NCI-H1417 treated with DMSO at 0.1 percent for 48 hours (cell line): ENCODE measurements around the gene KLHL17.

Experiments
- DNase-seq: peaks from one replicate; lab custom pipeline; 2025; lab: John Stamatoyannopoulos, UW

KLHL17 gene

DNA sequence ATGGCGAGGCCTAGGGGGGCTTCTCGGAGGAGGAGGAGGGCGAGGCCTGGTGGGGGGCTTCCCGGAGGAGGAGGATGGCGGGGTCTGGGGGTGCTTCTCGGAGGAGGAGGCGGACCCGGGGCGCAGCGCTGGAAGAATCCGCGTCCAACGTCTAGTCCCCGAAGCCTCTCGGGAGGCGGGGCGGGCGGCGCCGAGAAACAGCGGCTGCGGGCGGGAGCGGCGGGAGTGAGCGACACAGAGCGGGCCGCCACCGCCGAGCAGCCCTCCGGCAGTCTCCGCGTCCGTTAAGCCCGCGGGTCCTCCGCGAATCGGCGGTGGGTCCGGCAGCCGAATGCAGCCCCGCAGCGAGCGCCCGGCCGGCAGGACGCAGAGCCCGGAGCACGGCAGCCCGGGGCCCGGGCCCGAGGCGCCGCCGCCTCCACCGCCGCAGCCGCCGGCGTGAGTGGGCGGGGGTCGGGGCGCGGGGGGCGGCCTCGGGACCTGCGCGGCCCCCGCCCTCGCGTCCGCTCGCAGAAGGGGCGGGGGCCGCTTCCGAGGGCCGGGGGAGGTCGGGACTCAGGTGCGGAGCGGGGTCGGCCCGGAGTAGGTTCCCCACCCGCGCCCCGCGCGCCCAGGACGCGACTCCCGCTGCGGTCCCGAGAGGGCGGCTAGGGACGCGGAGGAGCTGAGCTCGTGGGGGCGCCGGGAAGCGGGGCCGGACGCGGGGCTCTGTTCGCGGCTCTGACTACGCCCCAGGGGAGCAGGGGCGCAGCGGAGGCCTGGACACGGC, at the start of gene KLHL17:
KLHL17 (plus strand) TSS at position 222 of the 769 bp plus-strand sequence; CDS start at position 332, 110 bp downstream.
- DNase-seq, result no peak

DNA sequence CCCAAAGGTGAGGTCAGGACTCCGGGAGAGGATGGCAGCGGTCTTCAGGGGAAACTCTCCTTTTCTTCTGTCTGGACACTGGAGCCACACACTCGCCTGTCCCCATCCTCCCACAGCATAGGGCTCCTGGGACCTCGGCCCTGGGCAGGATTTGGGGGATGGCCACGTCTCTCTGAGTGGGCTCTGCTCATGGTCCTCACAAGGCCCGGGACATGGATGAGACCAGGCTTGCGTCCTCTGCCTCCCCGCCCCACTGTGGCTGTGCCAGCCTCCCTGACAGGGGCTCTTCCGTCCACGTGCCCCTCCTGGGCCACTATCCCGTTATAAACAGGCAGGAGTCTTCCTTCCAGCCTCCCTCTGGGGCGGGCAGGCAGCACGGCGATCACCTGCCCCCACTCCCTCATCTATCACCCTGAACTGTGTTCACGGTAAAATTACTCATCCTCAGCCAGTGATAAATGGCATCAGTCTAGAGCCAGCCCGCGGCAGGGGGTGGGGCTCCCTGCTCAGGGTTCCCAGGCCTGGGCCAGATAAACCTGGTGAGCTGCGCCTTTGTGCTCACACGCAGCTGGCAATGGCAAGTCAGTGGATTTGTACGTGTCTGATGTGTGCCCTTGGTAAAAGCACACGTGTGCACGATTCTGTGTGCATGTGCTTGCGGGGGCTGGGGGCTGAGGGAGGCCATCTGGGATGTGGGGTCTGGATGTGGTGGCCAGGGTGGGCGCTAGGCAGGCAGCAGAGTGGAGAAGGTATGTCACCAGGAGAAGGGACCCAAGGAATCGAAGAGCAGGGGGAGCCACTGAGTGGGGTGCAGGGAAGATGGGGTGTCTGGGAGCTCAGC, 49.3 kb upstream of the KLHL17 start:
- DNase-seq, result no peak

DNA sequence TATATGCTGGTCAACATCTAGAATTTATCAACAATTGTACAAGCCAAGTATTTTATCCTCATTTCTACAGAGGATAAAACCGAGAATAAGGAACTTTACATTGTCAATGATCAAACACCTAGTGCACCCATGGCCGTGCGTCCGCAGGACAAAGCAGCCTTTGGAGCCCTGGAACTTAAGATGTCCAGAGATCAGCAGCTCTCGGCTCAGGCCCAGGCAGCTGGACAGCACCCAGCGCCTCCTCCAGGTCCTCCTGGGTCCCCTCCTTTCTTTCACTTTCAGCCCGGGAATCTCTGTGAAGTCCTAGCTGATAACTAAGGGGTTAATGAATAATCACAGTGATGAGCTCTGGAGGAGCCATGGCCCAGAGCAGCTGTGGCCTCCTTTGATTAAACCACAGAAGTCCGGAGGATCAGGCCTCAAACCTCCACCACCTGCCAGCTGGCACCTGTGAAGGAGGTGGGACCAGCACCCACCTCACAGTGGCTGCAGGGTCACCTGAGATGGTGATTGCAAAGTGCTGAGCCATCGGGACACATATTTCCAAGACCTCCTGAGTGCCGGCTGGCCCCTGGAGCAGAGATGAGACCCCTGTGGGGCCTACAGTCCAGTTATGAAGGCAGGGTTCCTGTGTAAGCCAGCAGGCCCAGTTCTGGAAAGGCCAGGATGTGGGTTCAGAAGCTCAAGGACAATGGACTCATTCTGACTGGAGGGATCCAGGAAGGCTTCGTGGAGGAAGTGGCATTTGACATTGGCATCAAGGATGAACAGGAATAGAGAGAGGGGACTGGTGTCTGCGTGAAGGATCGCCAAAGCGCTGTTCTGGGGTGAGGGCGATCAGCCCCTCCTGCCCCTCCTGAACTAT, 48.3 kb upstream of the KLHL17 start:
- no peak for DNase-seq

DNA sequence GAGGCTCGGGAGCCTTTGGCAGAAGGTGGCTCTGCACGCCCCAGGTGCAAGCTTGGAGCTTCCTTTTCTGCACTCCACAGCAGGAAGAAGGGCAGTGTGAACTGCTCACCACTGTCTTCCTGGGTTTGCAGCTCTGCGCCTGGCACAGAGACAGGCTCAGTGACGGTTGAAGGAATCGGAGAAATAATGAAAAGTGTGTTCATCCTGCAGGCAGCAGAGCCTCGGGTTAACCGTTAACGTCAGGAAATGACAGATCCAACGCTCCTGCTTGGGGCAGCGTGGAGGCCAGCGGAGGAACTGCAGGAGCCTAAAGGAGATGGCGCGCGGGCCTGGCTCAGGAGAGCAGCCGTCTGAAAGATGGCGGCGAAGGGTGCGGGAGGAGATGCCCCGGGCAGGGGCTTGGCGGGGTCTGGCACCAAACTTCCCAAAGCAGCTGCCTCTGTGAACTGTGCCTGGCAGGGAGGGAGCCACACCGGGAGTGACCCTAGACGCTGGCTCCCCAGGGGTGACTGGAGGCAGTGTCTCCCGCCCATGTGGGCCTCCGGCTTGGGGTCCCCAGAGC, 47.6 kb upstream of the KLHL17 start:
- no peak for DNase-seq

DNA sequence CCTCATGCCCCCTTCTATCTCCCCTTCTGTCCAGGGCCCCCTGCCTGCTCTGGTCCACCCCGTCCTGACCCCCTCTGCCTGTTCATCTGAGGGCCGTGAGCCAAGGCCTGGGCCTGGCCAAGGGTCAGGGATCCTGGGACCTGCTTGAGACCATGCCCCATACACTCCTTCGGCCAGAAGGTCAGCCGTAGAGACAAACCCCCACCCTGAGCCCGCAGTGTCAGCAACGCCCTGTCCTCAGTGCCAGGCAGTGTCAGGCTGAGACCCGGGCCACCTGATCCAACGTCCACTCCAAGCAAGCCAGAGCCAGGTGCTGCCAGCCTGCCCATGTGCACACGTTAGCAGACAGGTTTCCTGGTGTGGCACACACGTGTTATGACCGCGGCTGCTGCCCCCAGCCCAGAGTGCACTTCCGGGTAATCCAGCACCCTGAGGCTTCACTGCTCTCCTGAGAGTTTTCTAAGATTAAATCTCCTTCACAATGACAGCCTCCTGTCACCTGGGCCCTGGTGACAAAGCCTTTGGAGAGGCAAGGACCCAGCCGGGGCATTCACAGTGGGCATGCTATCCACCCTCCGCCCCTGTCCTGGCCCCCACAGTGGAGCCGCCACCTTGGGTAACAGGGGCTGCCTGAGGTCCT, 46.8 kb upstream of the KLHL17 start:
- DNase-seq, result no peak

DNA sequence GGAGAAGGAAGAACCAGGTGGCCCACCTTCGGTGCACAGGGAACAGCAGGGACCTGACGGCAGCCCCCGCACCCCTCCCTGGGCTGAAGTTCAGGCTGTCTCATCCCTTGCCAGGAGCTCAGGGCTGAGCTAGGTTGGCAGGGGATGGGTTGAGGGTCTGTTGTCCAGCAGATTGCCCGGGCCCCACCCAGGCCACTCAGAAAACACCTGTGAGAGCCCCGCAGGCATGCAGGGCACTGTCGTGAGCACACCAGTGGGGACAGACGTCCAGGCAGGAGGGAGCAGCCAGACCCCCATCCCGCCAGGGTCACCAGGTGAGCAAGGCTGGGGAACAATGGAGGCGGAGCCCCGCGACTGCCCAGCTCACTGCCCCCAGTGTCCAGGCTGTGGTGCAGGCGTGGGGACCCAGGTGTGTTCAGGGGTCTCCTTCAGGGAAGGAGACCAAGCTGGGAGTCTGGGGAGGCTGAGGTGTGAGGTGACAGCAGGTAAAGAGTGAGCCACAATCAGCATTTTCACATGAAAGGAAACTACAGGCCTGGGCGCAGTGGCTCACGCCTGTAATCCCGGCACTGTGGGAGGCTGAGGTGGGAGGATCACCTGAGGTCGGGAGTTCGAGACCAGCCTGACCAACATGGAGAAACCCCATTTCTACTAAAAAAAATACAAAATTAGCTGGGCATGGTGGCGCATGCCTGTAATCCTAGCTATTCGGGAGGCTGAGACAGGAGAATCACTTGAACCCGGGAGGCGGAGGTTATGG, 46.1 kb upstream of the KLHL17 start:
- DNase-seq, result no peak

DNA sequence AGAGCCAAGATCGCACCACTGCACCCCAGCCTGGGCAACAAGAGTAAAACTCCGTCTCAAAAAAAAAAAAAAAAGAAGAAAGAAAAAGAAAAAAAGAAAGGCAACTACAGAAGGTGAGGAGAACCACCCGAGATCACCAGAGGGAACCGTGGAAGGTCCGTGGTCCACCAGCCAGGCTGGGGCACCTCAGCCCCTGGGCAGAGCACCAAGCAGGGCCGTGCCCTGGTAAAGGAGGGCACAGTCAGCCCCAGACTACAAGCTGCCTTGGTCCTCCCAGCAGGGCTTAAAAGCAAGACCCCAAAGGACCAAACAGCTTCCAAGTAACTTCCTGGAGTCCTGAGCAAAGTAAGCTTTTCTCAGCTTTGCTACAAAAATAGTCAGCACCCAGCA, 45.5 kb upstream of the KLHL17 start:
- no peak for DNase-seq

DNA sequence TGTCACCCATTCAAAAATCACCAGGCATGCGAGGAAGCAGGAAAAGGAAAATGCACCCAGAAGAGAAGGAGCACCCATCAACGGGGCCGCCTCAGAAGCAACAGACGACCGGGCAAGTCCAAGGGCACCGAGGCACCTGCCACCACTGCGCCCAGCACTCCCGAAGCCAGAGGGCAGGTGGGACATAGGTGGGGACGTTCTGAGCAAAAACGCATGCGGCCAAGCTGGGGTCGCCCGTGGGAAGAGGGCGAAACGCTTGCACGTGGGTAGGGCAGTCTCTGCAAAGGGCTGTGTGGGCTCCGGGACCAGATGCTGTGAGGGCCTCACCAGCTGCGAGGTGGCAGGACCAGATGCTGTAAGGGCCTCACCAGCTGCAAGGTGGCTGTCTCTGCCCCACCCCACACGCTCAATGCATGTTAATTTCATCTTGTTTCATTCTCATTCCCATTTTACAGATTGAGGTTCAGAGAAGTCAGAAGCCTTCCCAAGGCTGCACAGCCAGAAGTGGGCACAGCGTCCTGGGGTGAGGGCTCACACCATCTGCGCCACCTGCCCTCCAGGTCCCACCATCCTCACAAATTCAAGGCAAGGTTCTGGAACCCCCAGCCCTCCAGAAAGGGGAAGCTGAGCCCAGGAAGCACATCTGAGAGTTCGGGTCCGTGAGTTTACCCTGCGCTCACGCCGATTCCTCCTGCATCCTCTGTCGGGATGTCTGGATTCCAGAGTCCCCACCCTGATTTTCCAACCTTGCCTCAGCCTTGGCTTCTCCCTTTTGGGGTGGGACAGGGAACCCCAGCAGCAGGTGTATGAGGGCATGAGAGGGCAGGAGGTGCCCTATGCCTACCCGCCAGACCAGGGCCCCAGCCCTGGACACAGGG, 44.9 kb upstream of the KLHL17 start:
- DNase-seq, result no peak

DNA sequence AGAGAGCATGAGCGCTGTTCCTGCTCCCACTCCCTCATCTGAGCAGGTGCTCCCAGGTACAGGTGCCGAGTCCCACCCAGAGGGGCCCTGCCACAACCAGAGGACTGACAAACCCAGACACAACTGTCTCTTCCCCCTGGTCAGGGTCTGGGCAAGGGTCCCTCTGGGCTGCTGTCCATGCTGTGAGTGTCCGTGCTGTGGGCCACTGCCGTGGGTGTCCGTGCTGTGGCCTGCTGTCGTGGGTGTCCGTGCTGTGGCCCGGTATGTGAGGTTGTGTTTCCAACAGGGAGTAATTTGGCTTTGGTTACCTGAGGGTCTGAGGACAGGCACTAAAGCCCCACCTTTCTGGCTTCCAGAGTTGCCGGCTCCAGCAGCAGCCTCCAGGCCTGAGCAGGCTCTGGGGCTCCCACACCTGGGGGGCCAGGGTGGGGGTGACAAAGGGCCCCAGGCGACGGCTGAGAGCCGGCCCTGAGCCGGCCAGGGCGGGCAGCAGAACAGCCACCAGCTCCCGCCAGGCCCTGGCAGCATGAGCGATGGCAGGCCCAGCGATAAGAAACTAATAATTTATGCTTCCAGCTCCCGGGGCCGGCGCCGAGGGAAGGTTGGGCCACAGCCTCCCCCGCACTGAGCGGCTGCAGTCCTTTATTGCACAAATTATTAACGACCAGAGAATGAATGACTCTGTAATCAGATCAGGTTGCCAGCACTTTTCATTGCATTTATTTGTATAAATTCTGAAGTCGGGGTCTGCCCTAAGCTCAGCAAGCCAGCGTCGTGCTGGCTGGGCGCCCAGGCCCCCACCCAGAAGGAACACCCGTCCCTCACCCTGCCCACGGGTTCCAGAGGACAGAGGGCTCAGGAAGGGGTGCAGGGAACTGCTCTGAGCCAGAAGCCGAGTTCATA, 44.0 kb upstream of the KLHL17 start:
- DNase-seq, result no peak

DNA sequence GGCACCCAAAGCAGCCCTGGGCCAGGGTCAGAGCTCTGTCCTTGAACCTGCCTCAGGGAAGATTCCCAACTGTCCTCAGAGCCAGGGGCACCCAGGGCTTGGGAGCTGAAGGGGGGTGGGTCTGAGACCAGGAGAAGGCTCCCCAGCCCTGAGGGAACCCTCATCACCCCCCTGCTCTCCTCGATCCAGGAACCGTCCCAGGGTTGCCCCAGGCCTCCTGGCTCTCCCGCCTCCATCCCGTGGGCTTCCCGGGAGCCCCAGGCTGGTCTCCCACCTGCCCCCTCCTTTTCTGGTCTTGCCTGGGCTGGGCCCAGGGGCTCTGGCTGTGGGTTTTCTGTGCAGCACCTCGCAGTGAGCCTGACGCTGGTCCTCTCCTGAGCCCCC, 43.3 kb upstream of the KLHL17 start:
- no peak for DNase-seq

DNA sequence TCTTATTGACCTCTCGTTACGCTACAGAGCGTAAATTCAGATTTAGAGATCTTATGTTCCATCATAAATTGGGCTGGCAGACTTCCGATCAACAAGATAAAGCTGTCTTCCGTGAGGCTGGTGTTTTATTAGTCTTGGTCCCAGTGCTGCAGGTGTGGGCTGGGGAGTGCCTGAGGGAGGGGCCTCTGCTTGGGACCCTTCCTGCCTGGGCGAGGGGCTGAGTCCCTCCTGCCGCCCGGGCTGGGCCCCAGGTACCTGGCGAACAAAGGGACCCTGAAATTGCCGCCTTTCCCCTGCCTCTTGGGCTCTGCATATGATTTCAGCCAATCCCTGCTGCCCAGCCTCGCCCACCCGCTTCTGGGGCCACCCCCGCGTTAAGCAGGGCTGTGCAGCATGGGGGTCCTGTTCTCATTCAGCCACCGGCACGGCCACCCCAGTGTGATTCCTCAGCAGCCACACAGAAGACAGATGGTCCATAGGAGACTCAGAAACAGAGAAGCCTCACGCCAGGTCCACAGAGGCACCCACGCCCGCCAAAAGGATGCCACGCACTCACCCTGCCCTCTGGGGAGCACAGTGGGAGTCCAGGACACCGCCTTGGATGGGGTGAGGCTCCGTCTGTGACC, 42.8 kb upstream of the KLHL17 start:
- no peak for DNase-seq

DNA sequence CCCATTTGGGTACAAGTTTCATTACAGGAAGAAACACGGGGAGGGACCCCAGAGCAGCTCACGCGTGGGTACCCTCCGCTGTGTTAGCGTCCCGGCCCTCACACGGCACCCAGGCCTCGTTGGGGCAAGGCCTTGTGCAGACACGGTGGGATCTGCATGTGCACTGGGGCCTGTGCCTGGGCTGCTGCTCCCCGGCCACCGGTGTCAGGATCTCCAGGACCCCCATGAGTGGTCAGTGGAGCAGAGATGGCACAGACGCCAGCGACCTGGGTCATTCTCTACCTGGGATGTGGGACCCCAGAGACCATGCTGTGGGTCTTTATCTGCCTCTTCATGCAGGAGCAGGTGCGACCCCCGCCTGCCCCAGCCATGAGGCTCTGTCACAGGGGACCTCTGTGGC, 42.0 kb upstream of the KLHL17 start:
- DNase-seq, result no peak

DNA sequence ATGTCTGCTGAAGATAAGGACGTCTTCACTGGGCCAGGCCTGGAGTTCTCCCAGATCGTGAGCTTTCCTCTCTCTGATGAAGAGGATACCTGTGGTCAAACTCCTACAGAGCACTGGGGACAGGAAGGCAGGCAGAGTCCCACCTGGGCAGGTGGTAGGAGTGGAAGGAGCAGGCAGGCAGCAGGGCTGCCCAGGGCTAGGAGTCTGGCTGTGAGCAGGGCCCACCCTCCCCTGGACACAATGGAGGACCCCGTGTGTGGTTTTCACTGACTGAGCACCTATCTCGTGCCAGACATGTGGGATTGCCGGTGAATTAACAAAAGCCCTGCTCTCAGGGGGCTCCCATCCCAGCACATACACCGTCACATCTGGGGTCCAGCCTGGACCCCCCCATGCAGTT, 41.5 kb upstream of the KLHL17 start:
- DNase-seq, result no peak

DNA sequence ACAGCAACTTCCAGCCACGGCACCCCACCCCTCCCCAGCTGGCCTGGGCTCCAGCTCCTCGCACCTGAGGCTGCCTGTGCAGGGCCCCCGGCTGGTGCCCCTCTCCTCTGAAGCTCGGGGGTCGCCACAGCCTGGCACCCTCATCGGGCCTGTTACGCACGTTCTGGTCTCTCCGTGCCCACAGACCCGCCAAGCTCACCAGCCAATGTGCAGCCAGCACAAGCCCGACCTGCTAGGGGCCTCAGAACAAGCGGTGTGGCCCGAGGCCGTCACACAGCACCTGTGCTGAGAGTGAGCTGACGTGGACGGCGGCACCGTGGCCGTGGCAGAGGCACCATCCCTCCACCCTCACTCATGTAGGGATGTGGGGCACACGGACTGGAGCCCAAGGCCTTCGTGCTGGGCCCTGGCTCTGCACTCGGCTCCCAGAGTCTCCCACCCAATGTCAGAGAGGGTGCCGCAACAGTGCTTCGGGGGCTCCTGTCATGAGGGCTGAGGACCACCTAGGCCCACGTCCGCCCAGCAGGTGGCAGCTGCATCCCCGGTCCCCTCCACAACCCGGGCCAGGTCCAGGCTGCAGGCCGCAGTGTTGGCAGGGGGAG, 41.0 kb upstream of the KLHL17 start:
- no peak for DNase-seq

DNA sequence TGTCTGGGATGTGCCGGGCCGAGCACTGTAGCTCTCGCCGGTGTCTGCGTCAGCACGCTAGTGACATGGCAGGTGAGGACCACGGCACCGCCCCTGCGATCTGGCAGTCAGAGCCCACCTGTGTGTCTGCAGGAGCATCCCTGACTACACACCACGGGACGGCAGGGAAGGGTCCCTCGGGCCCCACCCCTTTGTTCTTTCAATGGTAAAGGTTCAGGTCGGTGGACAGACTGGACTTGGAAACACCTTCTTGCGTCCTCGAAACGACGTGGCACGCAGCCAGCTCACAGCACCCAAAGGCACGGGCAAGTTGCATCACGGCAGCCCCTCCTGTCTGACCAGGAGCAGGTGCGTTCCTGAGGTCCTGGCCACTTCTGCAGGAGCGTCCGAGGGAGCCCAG, 40.4 kb upstream of the KLHL17 start:
- DNase-seq, result no peak

DNA sequence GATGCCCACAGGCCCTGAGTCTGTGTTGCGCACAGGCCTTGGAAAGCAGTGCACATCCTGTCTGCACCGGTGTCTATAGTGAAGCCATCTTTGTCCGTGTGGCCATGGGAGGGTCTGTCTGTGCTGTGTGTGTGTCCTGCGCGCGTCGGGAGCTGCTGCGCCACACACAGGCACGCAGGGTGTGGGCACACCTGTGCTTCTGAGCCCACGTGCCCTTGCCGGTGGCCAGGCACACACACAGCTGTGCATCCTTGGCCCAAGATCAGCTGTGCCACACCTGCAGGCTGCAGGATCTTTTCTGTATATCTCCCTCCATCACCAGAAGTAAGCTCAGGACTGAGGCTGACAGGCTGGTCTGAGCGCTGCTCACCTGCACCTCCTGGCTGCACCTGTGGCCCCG, 39.9 kb upstream of the KLHL17 start:
- DNase-seq, result no peak

DNA sequence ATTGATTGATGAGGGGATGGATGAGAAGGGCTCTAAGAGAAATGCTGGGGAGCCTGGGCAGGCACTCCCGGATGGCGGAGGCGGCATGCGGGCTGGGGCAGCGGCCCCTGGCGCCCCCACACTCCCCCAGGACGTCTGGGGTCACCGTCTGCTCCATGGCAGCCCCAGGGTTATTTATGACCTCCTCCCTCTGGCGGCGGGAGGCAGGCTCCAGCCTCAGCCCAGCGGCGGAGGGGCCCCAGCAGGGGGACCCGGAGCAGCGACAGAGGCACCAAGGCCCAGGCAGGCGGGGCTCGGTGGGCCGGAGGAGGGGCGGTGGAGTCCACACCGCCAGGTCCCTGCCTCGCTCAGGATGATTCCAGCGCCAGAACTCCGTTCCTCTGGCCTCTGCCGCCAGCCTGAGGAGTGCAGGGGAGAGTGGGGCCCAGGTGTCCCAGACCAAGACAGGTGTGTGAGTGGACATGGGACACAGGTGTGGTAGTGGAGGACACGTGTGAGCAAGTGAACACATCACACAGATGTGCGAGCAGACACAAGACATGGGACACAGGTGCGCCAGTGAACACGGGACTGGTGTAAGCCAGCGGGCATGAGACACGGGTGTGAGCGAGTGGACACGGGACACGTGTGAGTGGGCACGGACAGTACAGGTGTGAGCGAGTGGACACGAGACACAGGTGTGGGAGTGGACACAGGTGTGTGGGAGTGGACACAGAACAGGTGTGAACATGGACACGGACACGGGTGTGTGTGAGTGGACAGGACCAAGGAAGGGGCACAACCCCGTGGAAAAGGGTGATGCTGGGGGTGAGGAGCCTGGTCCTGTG, 39.2 kb upstream of the KLHL17 start:
- DNase-seq, result no peak
